DMS79 (cell line): Measurements from ENCODE around the gene TAF5.
A peak's percentile ranks its signal among the peaks of the same experiment; 100 is the strongest.
"Not testable (repeated sequence)": the region's sequence is repeated elsewhere in the genome, so short reads cannot be mapped to it uniquely, and the experiment has no call there.

Source experiments
- DNase-seq: peaks from one replicate; lab custom pipeline; 2025; lab: John Stamatoyannopoulos, UW

TAF5 gene

DNA sequence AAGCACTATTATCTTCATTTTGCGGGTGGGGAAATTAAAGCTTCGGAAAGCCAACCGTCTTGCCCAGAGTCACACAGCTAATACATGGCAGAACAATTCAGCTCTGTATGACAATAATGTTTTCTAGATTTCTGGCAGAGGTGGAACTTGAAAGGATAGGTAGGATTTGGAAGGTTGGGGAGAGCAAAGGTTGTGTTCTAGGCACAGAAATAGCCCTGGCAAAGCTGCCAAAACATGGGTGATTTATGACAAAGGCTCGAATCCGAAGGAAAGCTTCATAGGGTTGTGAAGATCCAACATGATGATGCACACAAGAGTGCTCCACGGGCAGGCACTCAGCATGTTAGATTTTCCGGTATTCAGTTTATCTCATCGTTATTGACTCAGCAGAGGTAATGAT, 47.8 kb downstream of the TAF5 start:
- DNase-seq = no peak

DNA sequence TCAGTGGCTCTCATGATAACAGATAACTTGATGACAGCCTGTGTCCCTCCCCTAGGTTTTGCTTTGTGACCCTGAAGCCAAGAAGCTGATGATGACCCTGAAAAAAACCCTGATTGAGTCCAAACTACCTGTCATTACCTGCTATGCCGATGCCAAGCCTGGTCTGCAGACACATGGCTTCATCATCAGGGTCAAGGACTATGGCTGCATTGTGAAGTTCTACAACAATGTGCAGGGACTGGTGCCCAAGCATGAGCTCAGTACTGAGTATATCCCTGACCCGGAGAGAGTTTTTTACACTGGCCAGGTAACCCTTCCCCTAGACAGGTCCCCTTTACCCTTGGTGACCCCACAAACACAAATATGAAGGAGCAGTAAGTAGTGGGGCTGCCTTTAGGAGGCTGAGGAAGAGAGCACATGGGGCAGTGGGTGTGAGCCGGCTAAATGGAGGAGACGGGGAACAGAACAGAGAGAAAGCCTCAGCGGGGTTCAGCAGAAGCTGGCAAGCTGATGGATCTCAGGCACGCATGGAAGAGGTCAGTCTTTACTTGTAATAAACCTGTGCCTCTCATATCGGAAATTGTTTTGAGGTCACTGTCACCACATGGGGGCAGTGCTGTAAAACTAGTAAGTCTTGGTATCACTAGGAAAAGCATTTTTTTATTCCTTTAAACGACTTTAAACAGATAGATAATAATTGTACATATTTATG, 48.8 kb downstream of the TAF5 start:
- DNase-seq = peak; percentile 2

GRCh38 chr10:103417148-103417469, 49.3 kb downstream of the TAF5 start:
- not testable (repeated sequence) for DNase-seq

DNA sequence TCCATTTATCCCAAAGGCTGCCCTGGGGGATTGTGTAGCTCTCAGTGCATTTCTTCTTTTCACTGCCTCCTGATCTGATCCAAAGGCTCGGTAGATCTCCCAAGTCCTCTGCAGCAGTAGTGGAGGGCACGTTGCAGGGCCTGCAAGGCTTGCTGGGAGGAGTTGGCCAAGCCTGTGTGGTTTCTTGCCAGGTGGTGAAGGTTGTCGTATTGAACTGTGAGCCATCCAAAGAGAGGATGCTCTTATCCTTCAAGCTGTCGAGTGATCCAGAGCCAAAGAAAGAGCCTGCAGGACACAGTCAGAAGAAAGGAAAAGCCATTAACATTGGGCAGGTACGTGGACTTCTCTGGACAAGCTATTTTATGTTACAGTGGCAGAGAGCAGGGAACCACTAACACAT, 49.8 kb downstream of the TAF5 start:
- no peak for DNase-seq

DNA sequence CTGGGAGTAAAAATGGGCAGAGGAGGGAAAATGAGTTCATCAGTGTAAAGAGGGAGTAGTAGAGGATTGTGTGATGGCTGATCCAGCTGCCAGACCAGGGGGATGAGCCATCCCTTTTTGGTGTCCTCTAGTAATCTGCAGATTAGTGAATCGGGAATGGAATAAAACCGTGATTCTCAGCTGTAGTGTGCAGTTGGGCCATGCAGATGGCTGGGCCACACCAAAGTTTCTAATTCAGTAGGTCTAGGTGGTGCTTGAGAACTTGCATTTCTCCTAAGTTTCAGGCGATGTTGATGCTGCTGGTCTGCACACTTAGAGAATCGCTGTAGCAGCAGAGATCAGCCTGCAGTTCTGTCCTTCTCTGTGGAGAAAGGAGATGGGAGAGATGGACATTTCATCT, 51.3 kb downstream of the TAF5 start:
- no peak for DNase-seq

DNA sequence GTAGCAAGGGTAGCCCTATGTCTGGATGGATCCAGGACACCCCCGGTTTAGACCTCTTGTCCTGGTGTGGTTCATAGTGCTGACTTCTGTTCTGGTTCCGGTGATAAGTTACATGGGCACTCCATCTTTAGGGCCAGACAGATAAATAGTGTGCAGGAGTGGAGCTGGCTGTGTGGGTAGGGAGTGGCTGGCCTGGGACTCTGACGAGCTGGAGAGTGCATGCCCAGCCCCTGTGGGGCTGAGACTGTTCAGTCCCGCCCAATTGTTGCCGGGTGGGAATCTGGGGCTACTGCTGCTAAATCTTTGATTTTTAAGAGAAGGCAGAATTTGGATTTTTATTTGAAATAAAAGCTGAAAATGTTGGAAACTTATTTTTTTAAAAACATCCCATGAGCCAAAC, 56.0 kb downstream of the TAF5 start:
- no peak for DNase-seq

GRCh38 chr10:103427866-103428265, 60.1 kb downstream of the TAF5 start:
- DNase-seq = no peak

- no peak for DNase-seq
Observed at GRCh38 chr10:103428989-103429643, 61.3 kb downstream of the TAF5 start.

- no peak for DNase-seq
Observed at GRCh38 chr10:103429647-103430046, 61.9 kb downstream of the TAF5 start.

GRCh38 chr10:103431902-103432301, 64.1 kb downstream of the TAF5 start:
- no peak for DNase-seq

DNA sequence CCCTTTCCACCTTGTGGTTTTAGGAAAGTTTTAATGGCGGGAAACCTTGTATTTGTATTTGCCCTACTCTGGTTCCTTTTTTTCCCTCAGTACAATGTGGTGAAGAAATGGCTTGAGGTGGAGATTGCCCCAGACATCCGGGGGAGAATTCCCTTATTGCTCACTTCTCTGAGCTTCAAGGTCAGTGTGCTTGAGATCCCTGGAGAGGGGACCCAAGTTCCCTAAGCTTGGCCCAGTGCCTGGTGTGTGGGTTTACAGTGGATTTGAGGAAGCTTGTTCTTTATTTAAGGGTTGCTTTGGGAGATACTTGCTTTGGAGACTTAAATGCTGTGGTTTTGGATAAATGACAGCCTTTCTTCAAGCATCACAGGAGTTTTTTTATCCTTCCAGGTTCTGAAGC, 66.1 kb downstream of the TAF5 start:
- DNase-seq = no peak
